B cell (primary cell): ENCODE measurements around the gene SLIT3. TPM values are rescaled to one million over a fixed set of nuclear protein-coding genes. Genes with fewer than 3 reads are reported as not detected.

Experiments
- ATAC-seq: fragments of 200-7000 bp; cut with Tn5 transposase; one replicate; pipeline ENCODE4 v1.10.0; 2021; ENCODE audit warnings: low read depth, mild to moderate bottlenecking, moderate number of reproducible peaks, moderate library complexity
- CTCF ChIA-PET: fragments of 350-600 bp; sonication (Branson Sonifier 250); formaldehyde crosslinking; loops from one replicate; lab custom pipeline; 2021; ENCODE audit warnings: antibody characterized with exemption, inconsistent platforms; lab: Charles Lee
- POLR2A ChIA-PET: fragments of 350-600 bp; sonication (Branson Sonifier 250); formaldehyde crosslinking; loops from one replicate; lab custom pipeline; 2021; ENCODE audit warnings: antibody characterized with exemption; lab: Charles Lee
- DNase-seq: peaks from one replicate; pipeline ENCODE4 v3.0.0; 2013
- H2AFZ ChIP-seq: 2 replicates; pipeline ENCODE4 v1.6.1; 2012; ENCODE audit warnings: mild to moderate bottlenecking, low read depth, low read length; ENCODE audit not compliant: insufficient read depth, poor library complexity, severe bottlenecking
- H3K27ac ChIP-seq, 2 donors: 1 replicate in 1 of 2; 2 replicates in 1 of 2; pipeline ENCODE4 v1.5.1; 2012 to 2013; ENCODE audit warnings: low read length in 2 of 2, mild to moderate bottlenecking in 2 of 2, moderate library complexity in 1 of 2
- H3K27me3 ChIP-seq, 4 experiments: fragments of 200-600 bp in 1 of 4; sonication (generic) in 1 of 4; replicated peaks in 1 of 4; 1 replicate in 2 of 4; 2 replicates in 2 of 4; pipeline versions ENCODE4 v1.6.1 to v1.7.0; 2013 to 2016; ENCODE audit warnings: low read length in 3 of 4, mild to moderate bottlenecking in 2 of 4, mixed read lengths in 1 of 4, moderate library complexity in 1 of 4; ENCODE audit not compliant: insufficient read depth in 4 of 4, control insufficient read depth in 3 of 4; ENCODE audit errors: control extremely low read depth in 1 of 4
- H3K36me3 ChIP-seq, 2 experiments: replicated peaks in 1 of 2; 1 replicate in 1 of 2; 2 replicates in 1 of 2; pipeline versions ENCODE4 v1.6.1 to v1.7.1; 2013; ENCODE audit warnings: low read length in 1 of 2; ENCODE audit not compliant: insufficient read depth in 2 of 2, control insufficient read depth in 1 of 2; ENCODE audit errors: control extremely low read depth in 1 of 2, extremely low read depth in 1 of 2
- H3K4me1 ChIP-seq, 2 donors: fragments of 200-600 bp in 1 of 2; sonication (generic) in 1 of 2; 1 replicate in 1 of 2; 2 replicates in 1 of 2; pipeline versions ENCODE4 v1.5.1 to v1.6.1; 2013 to 2017; ENCODE audit warnings: low read length in 2 of 2; ENCODE audit not compliant: control insufficient read depth in 2 of 2, insufficient read depth in 2 of 2
- H3K4me2 ChIP-seq: replicated peaks from 2 replicates; pipeline ENCODE3; 2012; ENCODE audit warnings: mild to moderate bottlenecking, low read depth, low read length; ENCODE audit not compliant: poor library complexity, severe bottlenecking
- H3K4me3 ChIP-seq, 5 experiments: fragments of 200-600 bp in 1 of 5; sonication (generic) in 1 of 5; 1 replicate in 3 of 5; 2 replicates in 2 of 5; pipeline versions ENCODE4 v1.5.1 to v1.7.0; 2011 to 2016; ENCODE audit warnings: low read length in 4 of 5, mild to moderate bottlenecking in 4 of 5, low read depth in 2 of 5, control low read depth in 1 of 5, moderate library complexity in 1 of 5; ENCODE audit not compliant: insufficient read depth in 1 of 5; ENCODE audit errors: control extremely low read depth in 1 of 5, extremely low read depth in 1 of 5
- H3K79me2 ChIP-seq: fragments of 200-600 bp; sonication (generic); one replicate; pipeline ENCODE4 v1.6.0; 2016; ENCODE audit warnings: low read length; ENCODE audit not compliant: control insufficient read depth, insufficient read depth
- H3K9ac ChIP-seq: fragments of 200-600 bp; sonication (generic); 2 replicates; pipeline ENCODE4 v1.6.1; 2017; ENCODE audit warnings: mild to moderate bottlenecking, low read length, moderate library complexity
- H3K9me3 ChIP-seq, 3 donors: one replicate each; pipeline versions ENCODE4 v1.6.1 to v1.7.1; 2013; ENCODE audit warnings: low read length in 2 of 3; ENCODE audit not compliant: control insufficient read depth in 2 of 3, insufficient read depth in 1 of 3; ENCODE audit errors: control extremely low read depth in 1 of 3
- H4K20me1 ChIP-seq: 2 replicates; pipeline ENCODE4 v1.6.0; 2012; ENCODE audit warnings: mild to moderate bottlenecking, low read length; ENCODE audit not compliant: insufficient read depth, control insufficient read depth, poor library complexity, severe bottlenecking
- H3K27ac Mint-ChIP-seq: one replicate; pipeline ENCODE4 v1.8.0; 2021; ENCODE audit warnings: mixed read lengths
- H3K27me3 Mint-ChIP-seq: one replicate; pipeline ENCODE4 v1.8.0; 2021; ENCODE audit warnings: mixed read lengths
- H3K4me1 Mint-ChIP-seq: one replicate; pipeline ENCODE4 v1.8.0; 2021; ENCODE audit warnings: mixed read lengths
- H3K4me3 Mint-ChIP-seq: one replicate; pipeline ENCODE4 v1.8.0; 2021; ENCODE audit warnings: mixed read lengths
- H3K9me3 Mint-ChIP-seq: one replicate; pipeline ENCODE4 v1.8.0; 2022; ENCODE audit warnings: mixed read lengths; ENCODE audit not compliant: insufficient read depth
- CTCF ChIP-seq: fragments of 200-600 bp; IDR thresholded peaks from one replicate; pipeline ENCODE4 v1.8.0; 2022; ENCODE audit warnings: antibody characterized with exemption, mild to moderate bottlenecking
- EZH2 ChIP-seq: IDR thresholded peaks from 2 replicates; pipeline ENCODE4 v1.6.1; 2012; ENCODE audit warnings: borderline replicate concordance, low read depth, mild to moderate bottlenecking, moderate library complexity, low read length; ENCODE audit not compliant: insufficient read depth, poor library complexity, severe bottlenecking
- WGBS: methylation state at CpG from one replicate; pipeline ENCODE4 v1.1.5; 2013; ENCODE audit warnings: missing lambda C conversion rate; ENCODE audit not compliant: insufficient coverage; 5-methylcytosine and 5-hydroxymethylcytosine counted together
- intact Hi-C: fragments of 100-400 bp; cut with micrococcal nuclease; formaldehyde crosslinking; loops from one replicate; pipeline ENCODE4 v1.10.0; 2022
- polyA plus RNA-seq: library from polyadenylated mRNA; depleted of rRNA; stranded (reverse); fragments of >200 nt; gene quantifications from 2 replicates; pipeline ENCODE4 v1.2.3, GENCODE V29; 2012
- total RNA-seq, 2 donors: library from RNA; stranded (reverse); fragments of 120-200 nt in 1 of 2; gene quantifications; 1 replicate in 1 of 2; 2 replicates in 1 of 2; pipeline versions ENCODE4 v1.2.3 to v1.2.4, GENCODE V29; 2013 to 2022

SLIT3 gene
- total and polyA plus RNA-seq, 2 donors (not counting 1 experiment from before 2014, with no cell fraction given) = not detected

- ATAC-seq = no peak
- ChIA-PET POLR2A (no interaction called here), CTCF (no interaction called here)
- intact Hi-C loops = no loop called here
- no peaks in the 10 kb centered on the region for H3K36me3 ChIP-seq
- no peak for TF ChIP-seq CTCF
- no peak for TF ChIP-seq EZH2
- H3K27ac ChIP-seq = no peak overlapping the region
- no peaks in the 10 kb centered on the region for H3K79me2 ChIP-seq
- H3K4me1 ChIP-seq = no peaks in the 10 kb centered on the region
- Mint-ChIP-seq H3K27me3 (peaks cover 17% of the 10 kb centered on the region), H3K9me3 (no peaks in the 10 kb centered on the region), H3K4me1 (no peaks in the 10 kb centered on the region), H3K4me3 (no peak overlapping the region), H3K27ac (no peak overlapping the region)
- no peak for DNase-seq
- H3K4me2 ChIP-seq = no peak overlapping the region
- no peaks in the 10 kb centered on the region for H3K9me3 ChIP-seq
- 86% methylated on average over 4 of the region's 4 CpGs for WGBS
- no peak overlapping the region for H3K9ac ChIP-seq
- H3K4me3 ChIP-seq = no peak overlapping the region
- no peak overlapping the region for H2AFZ ChIP-seq
- no peaks in the 10 kb centered on the region for H4K20me1 ChIP-seq
- peaks cover 0 to 4% (median 3%) of the 10 kb centered on the region in 4 experiments for H3K27me3 ChIP-seq
These were observed 609.0 kb downstream of the SLIT3 start for GRCh38 chr5:168691891-168692290.

- Histone ChIP-seq H3K36me3 (no peaks in the 10 kb centered on the region), H3K27me3 (peaks cover 0 to 4% (median 1%) of the 10 kb centered on the region in 4 experiments), H3K9me3 (no peaks in the 10 kb centered on the region), H3K79me2 (no peaks in the 10 kb centered on the region), H3K4me3 (no peak overlapping the region), H3K4me1 (no peaks in the 10 kb centered on the region), H3K27ac (no peak overlapping the region), H4K20me1 (no peaks in the 10 kb centered on the region), H3K9ac (no peak overlapping the region), H3K4me2 (no peak overlapping the region), H2AFZ (no peak overlapping the region)
- WGBS = 100% methylated on average over 1 of the region's 2 CpGs
- TF ChIP-seq CTCF (no peak), EZH2 (no peak)
- ATAC-seq = no peak
- intact Hi-C loops = no loop called here
- CTCF ChIA-PET = interaction anchor here (1.2 to 2.1 kb wide), 2 partner anchors 10 to 12 kb away, joined by 3 to 10 read pairs; no protein-coding TSS in a partner anchor
- POLR2A ChIA-PET = no interaction called here
- H3K27ac Mint-ChIP-seq = no peak overlapping the region
- no peaks in the 10 kb centered on the region for H3K9me3 Mint-ChIP-seq
- no peak for DNase-seq
- H3K4me3 Mint-ChIP-seq = no peak overlapping the region
- no peaks in the 10 kb centered on the region for H3K4me1 Mint-ChIP-seq
- peaks cover 17% of the 10 kb centered on the region for H3K27me3 Mint-ChIP-seq
These were observed 611.7 kb downstream of the SLIT3 start for GRCh38 chr5:168689260-168689659.
